Measurements from ENCODE around the gene RBPJ. TPM values are rescaled to one million over a fixed set of nuclear protein-coding genes. Genes with fewer than 3 reads are reported as not detected.

RBPJ gene
- total and polyA plus RNA-seq, 12 donors: 10.1 to 59.1 (median 38.1) TPM

- no peak for TF ChIP-seq CTCF (IDR thresholded peaks at IDR 0.05)
- intact Hi-C loops (cut with DNase I): loop anchor here in 3 of 10 donors (5.0 to 10.0 kb wide), 2 partner anchors 246 to 254 kb away; no protein-coding TSS in a partner anchor
- Histone ChIP-seq H3K27ac (no peak overlapping the region), H3K4me1 (no peaks in the 10 kb centered on the region), H3K36me3 (no peaks in the 10 kb centered on the region), H3K27me3 (peaks cover 0 to 4% (median 0%) of the 10 kb centered on the region in 7 donors), H3K9me3 (peaks cover 0 to 10% (median 0%) of the 10 kb centered on the region in 11 donors), H3K4me3 (no peak overlapping the region)
- no peak for ATAC-seq
- WGBS, 2 donors: 81 to 82% methylated on average over 9 of the region's 9 CpGs
- no peak for DNase-seq
Measured at GRCh38 chr4:26468283-26468949, 147.6 kb downstream of the RBPJ start.

- Histone ChIP-seq H3K27me3 (peaks cover 0 to 3% (median 0%) of the 10 kb centered on the region in 7 donors), H3K4me3 (no peak overlapping the region), H3K9me3 (peaks cover 0 to 10% (median 0%) of the 10 kb centered on the region in 11 donors), H3K4me1 (no peaks in the 10 kb centered on the region), H3K36me3 (no peaks in the 10 kb centered on the region), H3K27ac (no peak overlapping the region)
- WGBS, 2 donors: 68 to 70% methylated on average over 4 of the region's 4 CpGs
- intact Hi-C loops (cut with DNase I): loop anchor here in 3 of 10 donors (5.0 to 10.0 kb wide), 2 partner anchors 246 to 253 kb away; no protein-coding TSS in a partner anchor
- ATAC-seq: no peak
- TF ChIP-seq CTCF (IDR thresholded peaks at IDR 0.05): no peak
- DNase-seq: no peak
Measured at GRCh38 chr4:26468977-26469376, 148.2 kb downstream of the RBPJ start.

- H3K4me3 ChIP-seq: no peak overlapping the region
- H3K9me3 ChIP-seq: peaks cover 0 to 10% (median 0%) of the 10 kb centered on the region in 11 donors
- no peaks in the 10 kb centered on the region for H3K27me3 ChIP-seq
- no peak for ATAC-seq
- no peak for DNase-seq
- no peak overlapping the region for H3K27ac ChIP-seq
- intact Hi-C loops (cut with DNase I): no loop called here
- no peaks in the 10 kb centered on the region for H3K4me1 ChIP-seq
- no peak for TF ChIP-seq CTCF (IDR thresholded peaks at IDR 0.05)
- H3K36me3 ChIP-seq: no peaks in the 10 kb centered on the region
- 77 to 91% methylated on average over 1 of the region's 1 CpG for WGBS, 2 donors
Measured at GRCh38 chr4:26471890-26472289, 151.1 kb downstream of the RBPJ start.

GRCh38 chr4:26473893-26474292 lies 153.1 kb downstream of the RBPJ start:
- Histone ChIP-seq H3K27ac (no peak overlapping the region), H3K36me3 (no peaks in the 10 kb centered on the region), H3K4me3 (no peak overlapping the region), H3K9me3 (peaks cover 0 to 7% (median 0%) of the 10 kb centered on the region in 11 donors), H3K4me1 (no peaks in the 10 kb centered on the region), H3K27me3 (no peaks in the 10 kb centered on the region)
- no peak for ATAC-seq
- intact Hi-C loops (cut with DNase I): no loop called here
- no peak for DNase-seq
- WGBS, 2 donors: 80 to 85% methylated on average over 8 of the region's 8 CpGs
- TF ChIP-seq CTCF (IDR thresholded peaks at IDR 0.05): no peak
